ENCODE data around the gene TMEM259.

DNA sequence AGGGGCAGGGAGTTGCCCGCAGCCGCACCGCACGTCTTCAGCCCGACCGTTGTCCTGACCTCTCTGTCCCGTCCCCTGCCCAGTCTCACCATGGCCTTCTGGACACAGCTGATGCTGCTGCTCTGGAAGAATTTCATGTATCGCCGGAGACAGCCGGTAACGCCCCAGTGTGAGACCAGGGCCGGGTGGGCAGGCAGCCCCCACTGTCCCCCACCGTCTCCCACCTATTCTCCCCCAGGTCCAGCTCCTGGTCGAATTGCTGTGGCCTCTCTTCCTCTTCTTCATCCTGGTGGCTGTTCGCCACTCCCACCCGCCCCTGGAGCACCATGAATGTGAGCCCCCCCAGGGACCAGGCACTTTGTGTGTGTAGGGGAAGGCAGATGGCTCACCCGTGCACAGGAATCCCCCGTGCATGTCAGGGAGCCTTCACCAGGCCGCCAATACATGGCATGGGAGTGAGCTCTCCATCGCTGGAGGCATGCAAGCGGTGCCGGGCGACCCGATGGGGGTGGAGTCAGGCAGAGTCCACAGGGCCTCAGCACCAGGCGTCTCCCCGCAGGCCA, 20.4 kb upstream of the TMEM259 start:
- TF ChIP-seq POLR2A (IDR thresholded peaks at IDR 0.05): no peak
- TF ChIP-seq, protein P1, sequence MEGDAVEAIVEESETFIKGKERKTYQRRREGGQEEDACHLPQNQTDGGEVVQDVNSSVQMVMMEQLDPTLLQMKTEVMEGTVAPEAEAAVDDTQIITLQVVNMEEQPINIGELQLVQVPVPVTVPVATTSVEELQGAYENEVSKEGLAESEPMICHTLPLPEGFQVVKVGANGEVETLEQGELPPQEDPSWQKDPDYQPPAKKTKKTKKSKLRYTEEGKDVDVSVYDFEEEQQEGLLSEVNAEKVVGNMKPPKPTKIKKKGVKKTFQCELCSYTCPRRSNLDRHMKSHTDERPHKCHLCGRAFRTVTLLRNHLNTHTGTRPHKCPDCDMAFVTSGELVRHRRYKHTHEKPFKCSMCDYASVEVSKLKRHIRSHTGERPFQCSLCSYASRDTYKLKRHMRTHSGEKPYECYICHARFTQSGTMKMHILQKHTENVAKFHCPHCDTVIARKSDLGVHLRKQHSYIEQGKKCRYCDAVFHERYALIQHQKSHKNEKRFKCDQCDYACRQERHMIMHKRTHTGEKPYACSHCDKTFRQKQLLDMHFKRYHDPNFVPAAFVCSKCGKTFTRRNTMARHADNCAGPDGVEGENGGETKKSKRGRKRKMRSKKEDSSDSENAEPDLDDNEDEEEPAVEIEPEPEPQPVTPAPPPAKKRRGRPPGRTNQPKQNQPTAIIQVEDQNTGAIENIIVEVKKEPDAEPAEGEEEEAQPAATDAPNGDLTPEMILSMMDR (IDR thresholded peaks at IDR 0.05): no peak
